ENCODE results near the gene LONP2. TPM values are rescaled to one million over a fixed set of nuclear protein-coding genes. Genes with fewer than 3 reads are reported as not detected.

Gene LONP2
- total and polyA plus RNA-seq, 10 donors: 20.1 to 75.4 (median 54.1) TPM

- Histone ChIP-seq H3K36me3 (peaks cover 0 to 91% (median 17%) of the 10 kb centered on the region in 6 donors), H3K27ac (peak overlapping the region in 1 of 8 donors; percentile 1), H3K4me3 (no peak overlapping the region), H3K27me3 (replicated peaks in 1 of 7) (no peaks in the 10 kb centered on the region), H3K4me1 (peaks cover 0 to 30% (median 12%) of the 10 kb centered on the region in 6 donors), H3K9me3 (no peaks in the 10 kb centered on the region)
- 91 to 97% (median 95%) methylated on average over 5 of the region's 5 CpGs for WGBS, 5 donors
- intact Hi-C loops (cut with DNase I; ENCODE audit: low total_unique reads): no loop called here
- TF ChIP-seq POLR2AphosphoS5 (IDR thresholded peaks at IDR 0.05): no peak
- no peak for TF ChIP-seq CTCF (IDR thresholded peaks at IDR 0.05 in 8 of 11, conservative IDR thresholded peaks at IDR 0.05 in 3 of 11)
- no peak for TF ChIP-seq POLR2A (IDR thresholded peaks at IDR 0.05)
- no peak for DNase-seq
Measured at GRCh38 chr16:48277158-48277557, 33.1 kb downstream of the LONP2 start.

- WGBS, 5 donors: 68 to 90% (median 86%) methylated on average over 2 of the region's 2 CpGs
- Histone ChIP-seq H3K4me3 (no peak overlapping the region), H3K9me3 (no peaks in the 10 kb centered on the region), H3K36me3 (peaks cover 0 to 91% (median 14%) of the 10 kb centered on the region in 6 donors), H3K4me1 (peaks cover 0 to 41% (median 17%) of the 10 kb centered on the region in 6 donors), H3K27me3 (replicated peaks in 1 of 7) (no peaks in the 10 kb centered on the region), H3K27ac (peak overlapping the region in 4 of 8 donors; percentile 9 to 52 (median 24))
- intact Hi-C loops (cut with DNase I; ENCODE audit: low total_unique reads): no loop called here
- DNase-seq: no peak
- TF ChIP-seq CTCF (IDR thresholded peaks at IDR 0.05 in 8 of 11, conservative IDR thresholded peaks at IDR 0.05 in 3 of 11) (no peak), POLR2A (IDR thresholded peaks at IDR 0.05) (no peak), POLR2AphosphoS5 (IDR thresholded peaks at IDR 0.05) (no peak)
Measured at GRCh38 chr16:48279199-48279598, 35.1 kb downstream of the LONP2 start.

- no peak overlapping the region for H3K4me3 ChIP-seq
- no peak for DNase-seq
- no peaks in the 10 kb centered on the region for H3K27me3 ChIP-seq (replicated peaks in 1 of 7)
- peaks cover 0 to 10% (median 7%) of the 10 kb centered on the region in 8 donors for H3K9me3 ChIP-seq
- peaks cover 0 to 93% (median 18%) of the 10 kb centered on the region in 6 donors for H3K36me3 ChIP-seq
- peak overlapping the region in 3 of 8 donors; percentile 21 to 52 (median 26) for H3K27ac ChIP-seq
- intact Hi-C loops (cut with DNase I; ENCODE audit: low total_unique reads): no loop called here
- WGBS, 5 donors: 65 to 85% (median 68%) methylated on average over 2 of the region's 2 CpGs
- TF ChIP-seq POLR2AphosphoS5 (IDR thresholded peaks at IDR 0.05) (no peak), CTCF (IDR thresholded peaks at IDR 0.05 in 8 of 11, conservative IDR thresholded peaks at IDR 0.05 in 3 of 11) (no peak), POLR2A (IDR thresholded peaks at IDR 0.05) (no peak)
- H3K4me1 ChIP-seq: peaks cover 0 to 52% (median 17%) of the 10 kb centered on the region in 6 donors
Measured at GRCh38 chr16:48280546-48280945, 36.4 kb downstream of the LONP2 start.

- peaks cover 2 to 31% (median 25%) of the 10 kb centered on the region in 8 donors for H3K9me3 ChIP-seq
- no peak for DNase-seq
- H3K27ac ChIP-seq: peak overlapping the region in 5 of 8 donors; percentile 6 to 30 (median 12)
- intact Hi-C loops (cut with DNase I; ENCODE audit: low total_unique reads): no loop called here
- H3K4me3 ChIP-seq: no peak overlapping the region
- no peak for TF ChIP-seq POLR2AphosphoS5 (IDR thresholded peaks at IDR 0.05)
- TF ChIP-seq POLR2A (IDR thresholded peaks at IDR 0.05): no peak
- TF ChIP-seq CTCF (IDR thresholded peaks at IDR 0.05 in 8 of 11, conservative IDR thresholded peaks at IDR 0.05 in 3 of 11): no peak
- no peaks in the 10 kb centered on the region for H3K27me3 ChIP-seq (replicated peaks in 1 of 7)
- peaks cover 0 to 92% (median 30%) of the 10 kb centered on the region in 6 donors for H3K36me3 ChIP-seq
- peaks cover 0 to 52% (median 17%) of the 10 kb centered on the region in 6 donors for H3K4me1 ChIP-seq
- 62 to 89% (median 82%) methylated on average over 2 of the region's 2 CpGs for WGBS, 5 donors
Measured at GRCh38 chr16:48282636-48283263, 38.6 kb downstream of the LONP2 start.

Data from spleen (tissue), 11 donors.